Heart left ventricle (tissue), 16 donors: ENCODE measurements around the gene AKAP13. TPM values are rescaled to one million over a fixed set of nuclear protein-coding genes. Genes with fewer than 3 reads are reported as not detected.

ENCODE experiments used
- ATAC-seq, 4 donors: fragments of 200-7000 bp; cut with Tn5 transposase; one replicate each; pipeline ENCODE4 v1.9.1; 2020 to 2022; ENCODE audit warnings: moderate library complexity in 4 of 4, mild to moderate bottlenecking in 3 of 4, moderate number of reproducible peaks in 1 of 4
- DNase-seq, 5 donors: peaks; one replicate each; pipeline ENCODE4 v3.0.0-alpha.2; 2020
- H3K27ac ChIP-seq, 12 donors: fragments of 200-600 bp; sonication (generic) in 4 of 12; one replicate each; pipeline versions ENCODE4 v1.5.0 to v1.8.0; 2016 to 2022; ENCODE audit warnings: mild to moderate bottlenecking in 2 of 12
- H3K27me3 ChIP-seq, 9 donors: fragments of 200-600 bp; sonication (generic) in 2 of 9; one replicate each; pipeline versions ENCODE4 v1.5.1 to v1.8.0; 2016 to 2022; ENCODE audit warnings: mild to moderate bottlenecking in 3 of 9
- H3K36me3 ChIP-seq, 9 donors: fragments of 200-600 bp; sonication (generic) in 2 of 9; one replicate each; pipeline versions ENCODE4 v1.5.0 to v1.8.0; 2018 to 2022; ENCODE audit warnings: mild to moderate bottlenecking in 2 of 9
- H3K4me1 ChIP-seq, 12 donors: fragments of 200-600 bp; sonication (generic) in 4 of 12; one replicate each; pipeline versions ENCODE4 v1.5.0 to v1.8.0; 2016 to 2022; ENCODE audit warnings: mild to moderate bottlenecking in 3 of 12
- H3K4me3 ChIP-seq, 12 donors: fragments of 200-600 bp; sonication (generic) in 4 of 12; one replicate each; pipeline versions ENCODE4 v1.5.0 to v1.8.0; 2017 to 2022; ENCODE audit warnings: mild to moderate bottlenecking in 9 of 12, moderate library complexity in 4 of 12
- H3K9me3 ChIP-seq, 12 donors: fragments of 200-600 bp; sonication (generic) in 4 of 12; one replicate each; pipeline versions ENCODE4 v1.5.0 to v1.8.0; 2016 to 2022; ENCODE audit warnings: mild to moderate bottlenecking in 1 of 12
- CTCF ChIP-seq, 12 donors: fragments of 200-600 bp; sonication (generic) in 4 of 12; IDR thresholded peaks; one replicate each; pipeline versions ENCODE4 v1.5.0 to v1.8.0; 2018 to 2022; ENCODE audit warnings: antibody characterized with exemption in 12 of 12, mild to moderate bottlenecking in 5 of 12
- POLR2A ChIP-seq, 2 donors: fragments of 450-650 bp; IDR thresholded peaks; one replicate each; pipeline ENCODE4 v1.6.1; 2017; ENCODE audit warnings: antibody characterized with exemption in 2 of 2, mild to moderate bottlenecking in 2 of 2, moderate library complexity in 2 of 2
- WGBS, 4 donors: extraction: QIAGEN DNeasy Blood & Tissue Kit in 2 of 4; methylation state at CpG; one replicate each; pipeline versions ENCODE4 v1.1.5 to v1.1.7; 2013 to 2018; 5-methylcytosine and 5-hydroxymethylcytosine counted together
- intact Hi-C, 10 donors: fragments of 100-400 bp; cut with DNase I; formaldehyde crosslinking; loops; one replicate each; pipeline versions ENCODE4 v1.11.1 to v1.14.2; 2022
- polyA plus RNA-seq, 2 donors: library from polyadenylated mRNA; stranded (reverse); fragments of 200-250 nt; gene quantifications; one replicate each; pipeline ENCODE4 v1.2.3, GENCODE V29; 2013
- total RNA-seq, 9 donors: library from RNA; depleted of rRNA in 2 of 9; stranded (reverse); fragments of >200 nt in 2 of 9; fragmentation: NEBNext Ultra II Directional in 3 of 9; extraction: Animal tissue kit (Norgen Biotek cat#: 25700) in 3 of 9; gene quantifications; one replicate each; pipeline versions ENCODE4 v1.1.0 to v1.2.4, GENCODE V29; 2016 to 2023
- donor health status: ischemic (EF 13 %, LVEDD 7.1; RV severe dilation, severe dysfunction).
- donor health status: healthy with polysubstance abuse.
- donor health status: DM: no; HTN: yes; CAD: no.
- donor health status: DM: no; HTN: no; CAD: no.
- donor health status: ischemic (EF 25% LVEDD 6.9; RV normal size, moderate dysfunction).
- donor health status: ischemic (EF 25% LVEDD 5.7; RV mildly dilated, moderate dysfunction).
- donor health status: healthy.
- donor health status: DM: yes; HTN: yes; CAD: no.
- donor health status: ischemic (EF 35%, LVEDD 5.7; RV mildly dilated, moderate dysfunction).
- donor health status: nonischemic (EF 11% LVEDD 7.7; RV severe dilation, severe dysfunction).
- donor health status: DM: yes; HTN: yes; CAD: no.
- donor health status: PGD.
- donor health status: ischemic (EF 29% LVEDD 5.4; RV normal size, mild dysfunction).
- donor health status: nonischemic (EF 23%, LVEDD 6.1; RV moderate dilation, normal function).

AKAP13 gene
- total and polyA plus RNA-seq, 11 donors = 124 to 598 (median 340) TPM

DNA sequence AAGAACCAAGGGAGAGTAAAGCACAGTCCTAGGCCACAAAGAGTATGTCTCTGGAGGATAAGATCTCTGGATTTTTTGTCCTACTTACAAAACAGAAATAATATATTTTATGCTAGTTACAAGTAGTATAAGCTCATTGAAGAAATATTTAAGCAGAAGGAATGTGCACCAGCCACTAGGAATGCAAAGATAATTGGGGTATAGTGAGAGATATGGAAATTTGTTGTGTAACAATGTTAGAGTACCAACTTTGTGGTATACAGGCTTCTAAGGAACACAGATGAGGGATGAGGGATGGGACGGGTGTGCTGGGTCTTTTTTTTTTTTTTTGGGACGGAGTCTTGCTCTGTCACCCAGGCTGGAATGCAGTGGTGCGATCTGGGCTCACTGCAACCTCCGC lies 26.5 kb downstream of the AKAP13 start:
- peak overlapping the region in 8 of 12 donors; percentile 33 to 86 (median 42) for H3K27ac ChIP-seq
- no peaks in the 10 kb centered on the region for H3K9me3 ChIP-seq
- 52 to 79% (median 65%) methylated on average over 4 of the region's 4 CpGs for WGBS, 4 donors
- H3K27me3 ChIP-seq = no peaks in the 10 kb centered on the region
- no peak overlapping the region for H3K4me3 ChIP-seq
- H3K36me3 ChIP-seq = no peaks in the 10 kb centered on the region
- intact Hi-C loops = loop anchor here in 1 of 10 donors (10.0 kb wide), 1 partner anchor 82 kb away; no protein-coding TSS in a partner anchor
- no peak for ATAC-seq
- no peak for TF ChIP-seq CTCF (IDR thresholded peaks at IDR 0.05)
- no peak for TF ChIP-seq POLR2A (IDR thresholded peaks at IDR 0.05)
- no peak for DNase-seq
- peaks cover 0 to 82% (median 67%) of the 10 kb centered on the region in 12 donors for H3K4me1 ChIP-seq

GRCh38 chr15:85407421-85408269 lies 27.2 kb downstream of the AKAP13 start:
- ATAC-seq (peak in 3 of 4 donors; percentile 50 to 66 (median 57)), DNase-seq (peak in 1 of 5 donors; percentile 15)
- intact Hi-C loops = loop anchor here in 1 of 10 donors (10.0 kb wide), 1 partner anchor 83 kb away; no protein-coding TSS in a partner anchor
- Histone ChIP-seq H3K36me3 (no peaks in the 10 kb centered on the region), H3K4me3 (peak overlapping the region in 1 of 12 donors; percentile 16), H3K9me3 (no peaks in the 10 kb centered on the region), H3K4me1 (peaks cover 0 to 82% (median 65%) of the 10 kb centered on the region in 12 donors), H3K27ac (peak overlapping the region in 9 of 12 donors; percentile 15 to 86 (median 36)), H3K27me3 (no peaks in the 10 kb centered on the region)
- WGBS, 4 donors = 68 to 82% (median 77%) methylated on average over 6 of the region's 6 CpGs
- no peak for TF ChIP-seq CTCF (IDR thresholded peaks at IDR 0.05)
- TF ChIP-seq POLR2A (IDR thresholded peaks at IDR 0.05) = no peak

GRCh38 chr15:85408270-85408746 lies 27.9 kb downstream of the AKAP13 start:
- no peaks in the 10 kb centered on the region for H3K27me3 ChIP-seq
- peak overlapping the region in 6 of 12 donors; percentile 15 to 86 (median 50) for H3K27ac ChIP-seq
- H3K9me3 ChIP-seq = no peaks in the 10 kb centered on the region
- H3K36me3 ChIP-seq = no peaks in the 10 kb centered on the region
- DNase-seq = no peak
- peak overlapping the region in 1 of 12 donors; percentile 16 for H3K4me3 ChIP-seq
- H3K4me1 ChIP-seq = peaks cover 0 to 82% (median 64%) of the 10 kb centered on the region in 12 donors
- no peak for ATAC-seq
- no peak for TF ChIP-seq CTCF (IDR thresholded peaks at IDR 0.05)
- TF ChIP-seq POLR2A (IDR thresholded peaks at IDR 0.05) = no peak
- intact Hi-C loops = loop anchor here in 1 of 10 donors (10.0 kb wide), 1 partner anchor 84 kb away; no protein-coding TSS in a partner anchor
- 80 to 84% (median 82%) methylated on average over 6 of the region's 6 CpGs for WGBS, 4 donors

- peak overlapping the region in 4 of 12 donors; percentile 60 to 80 (median 72) for H3K27ac ChIP-seq
These were observed 31.7 kb downstream of the AKAP13 start for GRCh38 chr15:85412066-85412465.

More at GRCh38 chr15:85412066-85412465, 31.7 kb downstream of the AKAP13 start:
- Histone ChIP-seq H3K36me3 (no peaks in the 10 kb centered on the region), H3K4me1 (peaks cover 7 to 79% (median 57%) of the 10 kb centered on the region in 12 donors), H3K27me3 (no peaks in the 10 kb centered on the region), H3K4me3 (no peak overlapping the region), H3K9me3 (no peaks in the 10 kb centered on the region)
- TF ChIP-seq POLR2A (IDR thresholded peaks at IDR 0.05) = no peak
- no peak for TF ChIP-seq CTCF (IDR thresholded peaks at IDR 0.05)
- WGBS, 4 donors = 24 to 35% (median 32%) methylated on average over 3 of the region's 3 CpGs
- intact Hi-C loops = loop anchor here in 6 of 10 donors (2.0 to 10.0 kb wide), 5 partner anchors 47 to 117 kb away; no protein-coding TSS in a partner anchor
- ATAC-seq = no peak
- no peak for DNase-seq
